Measurements from ENCODE around the gene EXOC3L1. TPM values are rescaled to one million over a fixed set of nuclear protein-coding genes. Genes with fewer than 3 reads are reported as not detected.
A peak's percentile ranks its signal among the peaks of the same experiment; 100 is the strongest.

The EXOC3L1 gene
- polyA plus RNA-seq, 2 donors: 1.2 to 1.5 TPM

- Histone ChIP-seq H3K36me3 (ENCODE audit: control insufficient read depth in 2 of 2, insufficient read depth in 2 of 2, low read length in 1 of 2) (peaks cover 0 to 3% of the 10 kb centered on the region in 2 donors), H3K4me1 (ENCODE audit: control insufficient read depth in 2 of 2, insufficient read depth in 2 of 2, low read length in 1 of 2) (peaks cover 12 to 34% of the 10 kb centered on the region in 2 donors), H3K4me3 (ENCODE audit: low read depth in 1 of 2, low read length in 2 of 2) (no peak overlapping the region), H3K27ac (ENCODE audit: low read depth in 2 of 2, low read length in 1 of 2) (no peak overlapping the region), H3K9me3 (ENCODE audit: control insufficient read depth in 2 of 2, insufficient read depth in 1 of 2, low read depth in 1 of 2, low read length in 1 of 2) (no peaks in the 10 kb centered on the region), H3K27me3 (ENCODE audit: control insufficient read depth in 1 of 2, insufficient read depth in 2 of 2, low read length in 2 of 2) (no peaks in the 10 kb centered on the region)
- 76 to 81% methylated on average over 5 of the region's 5 CpGs for WGBS, 2 donors
Observed at GRCh38 chr16:67166598-67167168, 23.3 kb downstream of the EXOC3L1 start.

- H3K27me3 ChIP-seq (ENCODE audit: control insufficient read depth in 1 of 2, insufficient read depth in 2 of 2, low read length in 2 of 2): no peaks in the 10 kb centered on the region
- 45 to 62% methylated on average over 13 to 18 of the region's 18 CpGs for WGBS, 2 donors
- no peak overlapping the region for H3K27ac ChIP-seq (ENCODE audit: low read depth in 2 of 2, low read length in 1 of 2)
- H3K4me1 ChIP-seq (ENCODE audit: control insufficient read depth in 2 of 2, insufficient read depth in 2 of 2, low read length in 1 of 2): peaks cover 12 to 34% of the 10 kb centered on the region in 2 donors
- H3K9me3 ChIP-seq (ENCODE audit: control insufficient read depth in 2 of 2, insufficient read depth in 1 of 2, low read depth in 1 of 2, low read length in 1 of 2): no peaks in the 10 kb centered on the region
- H3K4me3 ChIP-seq (ENCODE audit: low read depth in 1 of 2, low read length in 2 of 2): no peak overlapping the region
- peaks cover 0 to 3% of the 10 kb centered on the region in 2 donors for H3K36me3 ChIP-seq (ENCODE audit: control insufficient read depth in 2 of 2, insufficient read depth in 2 of 2, low read length in 1 of 2)
Observed at GRCh38 chr16:67166110-67166547, 23.8 kb downstream of the EXOC3L1 start.

GRCh38 chr16:67165121-67166078, 24.5 kb downstream of the EXOC3L1 start:
- H3K4me3 ChIP-seq (ENCODE audit: low read depth in 1 of 2, low read length in 2 of 2): peak overlapping the region in 1 of 2 donors; percentile 33
- WGBS, 2 donors: 38 to 47% methylated on average over 78 to 85 of the region's 85 CpGs
- H3K27me3 ChIP-seq (ENCODE audit: control insufficient read depth in 1 of 2, insufficient read depth in 2 of 2, low read length in 2 of 2): no peaks in the 10 kb centered on the region

DNA sequence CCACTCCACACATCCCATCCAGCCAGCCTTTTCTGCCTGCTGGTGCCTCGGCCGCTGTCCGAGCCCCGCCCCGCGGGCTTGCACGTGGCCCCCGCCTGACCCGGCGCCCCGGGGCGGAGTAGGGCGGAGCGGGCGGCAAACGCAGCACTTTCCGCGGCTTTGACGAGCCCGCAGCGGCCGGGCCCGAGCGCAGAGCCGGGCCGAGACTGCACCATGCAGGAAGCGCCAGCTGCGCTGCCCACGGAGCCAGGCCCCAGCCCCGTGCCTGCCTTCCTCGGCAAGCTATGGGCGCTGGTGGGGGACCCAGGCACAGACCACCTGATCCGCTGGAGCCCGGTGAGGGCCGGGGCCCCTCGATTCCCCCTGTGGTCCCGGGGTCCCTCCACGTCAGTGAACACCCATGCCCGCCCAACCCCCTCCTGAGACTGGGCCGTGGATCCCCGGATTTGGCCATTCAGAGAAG, 25.3 kb downstream of the EXOC3L1 start, which contains the start of gene HSF4:
Gene HSF4 (plus strand): TSS at position 147 of the 463 bp plus-strand sequence. CDS start 67 bp downstream, at position 214.
- peaks cover 0 to 3% of the 10 kb centered on the region in 2 donors for H3K36me3 ChIP-seq (ENCODE audit: control insufficient read depth in 2 of 2, insufficient read depth in 2 of 2, low read length in 1 of 2)
- H3K9me3 ChIP-seq (ENCODE audit: control insufficient read depth in 2 of 2, insufficient read depth in 1 of 2, low read depth in 1 of 2, low read length in 1 of 2): no peaks in the 10 kb centered on the region
- peak within 1 kb of the TSS; percentile 65 to 79 for H3K27ac ChIP-seq (ENCODE audit: low read depth in 2 of 2, low read length in 1 of 2)
- H3K4me1 ChIP-seq (ENCODE audit: control insufficient read depth in 2 of 2, insufficient read depth in 2 of 2, low read length in 1 of 2): peaks cover 12 to 32% of the 10 kb centered on the region in 2 donors
- no peaks in the 10 kb centered on the region for H3K27me3 ChIP-seq (ENCODE audit: control insufficient read depth in 1 of 2, insufficient read depth in 2 of 2, low read length in 2 of 2)
- 1 to 5% methylated on average over 34 to 41 of the region's 41 CpGs for whole genome bisulfite sequencing, 2 donors
- peak within 1 kb of the TSS; percentile 33 to 42 for H3K4me3 ChIP-seq (ENCODE audit: low read depth in 1 of 2, low read length in 2 of 2)

More at GRCh38 chr16:67165121-67166078, 24.5 kb downstream of the EXOC3L1 start:
- Histone ChIP-seq H3K4me1 (ENCODE audit: control insufficient read depth in 2 of 2, insufficient read depth in 2 of 2, low read length in 1 of 2) (peaks cover 12 to 32% of the 10 kb centered on the region in 2 donors), H3K36me3 (ENCODE audit: control insufficient read depth in 2 of 2, insufficient read depth in 2 of 2, low read length in 1 of 2) (peaks cover 0 to 3% of the 10 kb centered on the region in 2 donors), H3K27ac (ENCODE audit: low read depth in 2 of 2, low read length in 1 of 2) (peak overlapping the region in 1 of 2 donors; percentile 73), H3K9me3 (ENCODE audit: control insufficient read depth in 2 of 2, insufficient read depth in 1 of 2, low read depth in 1 of 2, low read length in 1 of 2) (no peaks in the 10 kb centered on the region)

- Histone ChIP-seq H3K27ac (ENCODE audit: low read depth in 2 of 2, low read length in 1 of 2) (peak overlapping the region; percentile 65 to 79), H3K4me3 (ENCODE audit: low read depth in 1 of 2, low read length in 2 of 2) (peak overlapping the region; percentile 33 to 42), H3K36me3 (ENCODE audit: control insufficient read depth in 2 of 2, insufficient read depth in 2 of 2, low read length in 1 of 2) (peaks cover 0 to 3% of the 10 kb centered on the region in 2 donors), H3K4me1 (ENCODE audit: control insufficient read depth in 2 of 2, insufficient read depth in 2 of 2, low read length in 1 of 2) (peaks cover 12 to 30% of the 10 kb centered on the region in 2 donors), H3K27me3 (ENCODE audit: control insufficient read depth in 1 of 2, insufficient read depth in 2 of 2, low read length in 2 of 2) (no peaks in the 10 kb centered on the region), H3K9me3 (ENCODE audit: control insufficient read depth in 2 of 2, insufficient read depth in 1 of 2, low read depth in 1 of 2, low read length in 1 of 2) (no peaks in the 10 kb centered on the region)
- WGBS, 2 donors: 2 to 3% methylated on average over 27 to 34 of the region's 34 CpGs
Observed at GRCh38 chr16:67163999-67164558, 25.9 kb downstream of the EXOC3L1 start.

DNA sequence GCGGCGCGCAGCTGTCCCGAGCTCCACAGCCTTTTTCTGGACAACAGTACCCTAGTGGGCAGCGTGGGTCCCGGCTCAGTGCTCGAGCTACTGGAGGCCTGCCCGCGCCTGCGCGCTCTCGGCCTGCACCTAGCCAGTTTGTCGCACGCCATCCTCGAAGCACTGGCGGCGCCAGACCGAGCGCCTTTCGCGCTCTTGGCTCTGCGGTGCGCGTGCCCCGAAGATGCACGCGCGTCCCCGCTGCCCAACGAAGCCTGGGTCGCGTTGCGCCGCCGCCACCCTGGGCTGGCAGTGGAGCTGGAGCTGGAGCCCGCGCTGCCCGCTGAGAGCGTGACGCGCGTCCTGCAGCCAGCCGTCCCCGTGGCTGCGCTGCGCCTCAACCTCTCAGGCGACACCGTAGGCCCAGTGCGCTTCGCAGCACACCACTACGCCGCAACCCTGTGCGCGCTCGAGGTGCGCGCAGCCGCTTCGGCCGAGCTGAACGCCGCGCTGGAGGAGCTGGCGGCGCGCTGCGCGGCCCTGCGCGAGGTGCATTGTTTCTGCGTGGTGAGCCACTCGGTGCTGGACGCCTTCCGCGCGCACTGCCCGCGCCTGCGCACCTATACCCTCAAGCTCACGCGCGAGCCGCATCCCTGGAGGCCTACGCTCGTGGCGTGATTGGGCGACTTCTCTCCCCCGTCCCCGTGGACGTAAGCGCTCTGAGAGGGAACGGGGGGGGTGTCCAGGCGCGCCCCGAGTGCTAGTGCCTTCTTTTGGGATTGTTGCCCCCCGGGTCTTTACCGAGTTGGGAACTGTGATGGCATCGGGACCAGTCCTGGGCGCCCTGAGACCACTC, 26.6 kb downstream of the EXOC3L1 start:
- peak overlapping the region; percentile 33 to 42 for H3K4me3 ChIP-seq (ENCODE audit: low read depth in 1 of 2, low read length in 2 of 2)
- no peaks in the 10 kb centered on the region for H3K9me3 ChIP-seq (ENCODE audit: control insufficient read depth in 2 of 2, insufficient read depth in 1 of 2, low read depth in 1 of 2, low read length in 1 of 2)
- no peaks in the 10 kb centered on the region for H3K36me3 ChIP-seq (ENCODE audit: control insufficient read depth in 2 of 2, insufficient read depth in 2 of 2, low read length in 1 of 2)
- H3K4me1 ChIP-seq (ENCODE audit: control insufficient read depth in 2 of 2, insufficient read depth in 2 of 2, low read length in 1 of 2): peaks cover 12 to 33% of the 10 kb centered on the region in 2 donors
- H3K27ac ChIP-seq (ENCODE audit: low read depth in 2 of 2, low read length in 1 of 2): peak overlapping the region; percentile 26 to 79
- 2 to 19% methylated on average over 89 to 99 of the region's 99 CpGs for WGBS, 2 donors
- H3K27me3 ChIP-seq (ENCODE audit: control insufficient read depth in 1 of 2, insufficient read depth in 2 of 2, low read length in 2 of 2): no peaks in the 10 kb centered on the region

DNA sequence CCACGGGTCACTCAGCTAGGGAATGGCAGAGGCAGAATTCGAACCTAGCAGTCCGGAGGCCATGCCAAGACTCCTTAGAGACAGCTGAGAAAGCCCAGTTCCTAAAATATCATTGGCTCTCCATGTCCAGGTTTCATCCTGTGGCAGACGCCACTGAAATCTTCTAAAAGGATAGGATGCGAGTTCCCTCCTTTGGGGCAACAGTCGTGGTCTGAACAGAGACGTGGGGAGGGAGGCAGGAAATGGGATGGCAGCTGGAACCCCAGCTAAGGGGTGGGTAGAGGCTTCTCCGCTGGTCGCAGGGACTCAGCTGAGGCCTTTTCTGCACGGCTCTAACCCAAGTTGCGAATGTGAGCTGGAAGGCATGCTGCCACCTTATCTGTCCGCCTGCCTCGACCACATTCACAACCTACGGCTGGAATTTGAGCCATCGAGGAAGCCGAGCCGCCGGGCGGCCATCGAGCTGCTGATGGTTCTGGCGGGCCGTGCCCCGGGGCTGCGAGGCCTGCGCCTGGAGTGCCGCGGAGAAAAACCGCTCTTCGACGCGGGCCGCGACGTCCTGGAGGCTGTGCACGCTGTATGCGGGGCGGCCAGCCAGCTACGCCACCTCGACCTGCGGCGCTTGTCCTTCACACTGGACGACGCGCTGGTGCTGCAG, 27.3 kb downstream of the EXOC3L1 start:
- 31 to 32% methylated on average over 44 of the region's 44 CpGs for WGBS, 2 donors
- peak overlapping the region; percentile 33 to 42 for H3K4me3 ChIP-seq (ENCODE audit: low read depth in 1 of 2, low read length in 2 of 2)
- peaks cover 12 to 37% of the 10 kb centered on the region in 2 donors for H3K4me1 ChIP-seq (ENCODE audit: control insufficient read depth in 2 of 2, insufficient read depth in 2 of 2, low read length in 1 of 2)
- no peaks in the 10 kb centered on the region for H3K27me3 ChIP-seq (ENCODE audit: control insufficient read depth in 1 of 2, insufficient read depth in 2 of 2, low read length in 2 of 2)
- no peaks in the 10 kb centered on the region for H3K9me3 ChIP-seq (ENCODE audit: control insufficient read depth in 2 of 2, insufficient read depth in 1 of 2, low read depth in 1 of 2, low read length in 1 of 2)
- H3K36me3 ChIP-seq (ENCODE audit: control insufficient read depth in 2 of 2, insufficient read depth in 2 of 2, low read length in 1 of 2): no peaks in the 10 kb centered on the region
- peak overlapping the region; percentile 26 to 79 for H3K27ac ChIP-seq (ENCODE audit: low read depth in 2 of 2, low read length in 1 of 2)

GRCh38 chr16:67161595-67162058, 28.3 kb downstream of the EXOC3L1 start:
- Histone ChIP-seq H3K9me3 (ENCODE audit: control insufficient read depth in 2 of 2, insufficient read depth in 1 of 2, low read depth in 1 of 2, low read length in 1 of 2) (no peaks in the 10 kb centered on the region), H3K27me3 (ENCODE audit: control insufficient read depth in 1 of 2, insufficient read depth in 2 of 2, low read length in 2 of 2) (no peaks in the 10 kb centered on the region), H3K4me3 (ENCODE audit: low read depth in 1 of 2, low read length in 2 of 2) (peak overlapping the region in 1 of 2 donors; percentile 90), H3K4me1 (ENCODE audit: control insufficient read depth in 2 of 2, insufficient read depth in 2 of 2, low read length in 1 of 2) (peaks cover 12 to 37% of the 10 kb centered on the region in 2 donors), H3K27ac (ENCODE audit: low read depth in 2 of 2, low read length in 1 of 2) (no peak overlapping the region), H3K36me3 (ENCODE audit: control insufficient read depth in 2 of 2, insufficient read depth in 2 of 2, low read length in 1 of 2) (no peaks in the 10 kb centered on the region)
- WGBS, 2 donors: 45 to 62% methylated on average over 23 to 25 of the region's 25 CpGs

Data from esophagus (tissue), 2 donors.